T-cell (primary cell): ENCODE results near the gene XIRP1. TPM values are rescaled to one million over a fixed set of nuclear protein-coding genes. Genes with fewer than 3 reads are reported as not detected.
"Not testable (repeated sequence)": the region's sequence is repeated elsewhere in the genome, so short reads cannot be mapped to it uniquely, and the experiment has no call there.

Experiments
- ATAC-seq, 4 experiments: fragments of 200-7000 bp in 3 of 4; fragments of 150-1000 bp in 1 of 4; cut with Tn5 transposase; replicated peaks in 1 of 4; 1 replicate in 3 of 4; 2 replicates in 1 of 4; pipeline ENCODE4 v1.10.0; 2021; ENCODE audit warnings: moderate library complexity in 3 of 4, mild to moderate bottlenecking in 2 of 4, moderate number of reproducible peaks in 1 of 4
- CTCF ChIA-PET, 2 donors: fragments of 300-600 bp; sonication (Branson Sonifier 250); formaldehyde crosslinking; loops; one replicate each; lab custom pipeline; 2022; ENCODE audit warnings: antibody characterized with exemption in 2 of 2; lab: Charles Lee
- POLR2A ChIA-PET, 2 donors: fragments of 300-600 bp; sonication (Branson Sonifier 250); formaldehyde crosslinking; loops; one replicate each; lab custom pipeline; 2022; ENCODE audit warnings: antibody characterized with exemption in 2 of 2; lab: Charles Lee
- DNase-seq, 35 experiments: peaks; one replicate each; pipeline versions ENCODE4 v3.0.0 to v3.0.0-alpha.2; 2013 to 2023
- H3K27ac ChIP-seq: one replicate; pipeline ENCODE4 v1.5.1; 2013; ENCODE audit warnings: low read length
- H3K27me3 ChIP-seq, 2 experiments: replicated peaks in 1 of 2; 1 replicate in 1 of 2; 2 replicates in 1 of 2; pipeline versions ENCODE4 v1.6.1 to v1.7.0; 2013; ENCODE audit warnings: low read length in 1 of 2, mixed read lengths in 1 of 2; ENCODE audit not compliant: control insufficient read depth in 2 of 2, insufficient read depth in 2 of 2; ENCODE audit errors: extremely low read depth in 1 of 2
- H3K36me3 ChIP-seq, 2 donors: 1 replicate in 1 of 2; 2 replicates in 1 of 2; pipeline versions ENCODE4 v1.6.1 to v1.7.0; 2013; ENCODE audit warnings: low read length in 1 of 2; ENCODE audit not compliant: control insufficient read depth in 2 of 2, insufficient read depth in 1 of 2; ENCODE audit errors: extremely low read depth in 1 of 2
- H3K4me1 ChIP-seq, 2 experiments: 1 replicate in 1 of 2; 2 replicates in 1 of 2; pipeline versions ENCODE4 v1.6.1 to v1.7.0; 2013; ENCODE audit warnings: low read length in 2 of 2, mixed read lengths in 1 of 2; ENCODE audit not compliant: insufficient read depth in 2 of 2, control insufficient read depth in 1 of 2; ENCODE audit errors: extremely low read depth in 1 of 2
- H3K4me3 ChIP-seq, 2 donors: 1 replicate in 1 of 2; 2 replicates in 1 of 2; pipeline versions ENCODE4 v1.5.1 to v1.7.0; 2013; ENCODE audit warnings: mild to moderate bottlenecking in 2 of 2, low read length in 1 of 2, moderate library complexity in 1 of 2; ENCODE audit not compliant: control insufficient read depth in 1 of 2; ENCODE audit errors: extremely low read depth in 1 of 2
- H3K9me3 ChIP-seq: 2 replicates; pipeline ENCODE4 v1.7.0; 2013
- H3K27ac Mint-ChIP-seq, 2 donors: one replicate each; pipeline ENCODE4 v1.8.0; 2020 to 2021; ENCODE audit warnings: mild to moderate bottlenecking in 2 of 2, mixed read lengths in 2 of 2
- H3K27me3 Mint-ChIP-seq, 2 donors: one replicate each; pipeline ENCODE4 v1.8.0; 2021 to 2022; ENCODE audit warnings: mixed read lengths in 2 of 2
- H3K36me3 Mint-ChIP-seq: one replicate; pipeline ENCODE4 v1.8.0; 2021; ENCODE audit warnings: mixed read lengths
- H3K4me1 Mint-ChIP-seq, 3 donors: one replicate each; pipeline ENCODE4 v1.8.0; 2020 to 2022; ENCODE audit warnings: mixed read lengths in 3 of 3, mild to moderate bottlenecking in 1 of 3
- H3K4me3 Mint-ChIP-seq, 3 donors: one replicate each; pipeline ENCODE4 v1.8.0; 2020 to 2022; ENCODE audit warnings: mild to moderate bottlenecking in 3 of 3, mixed read lengths in 3 of 3, moderate library complexity in 3 of 3
- H3K9me3 Mint-ChIP-seq, 3 donors: one replicate each; pipeline ENCODE4 v1.8.0; 2020 to 2022; ENCODE audit warnings: mixed read lengths in 3 of 3
- WGBS: methylation state at CpG from one replicate; pipeline ENCODE4 v1.1.5; 2013; ENCODE audit warnings: missing lambda C conversion rate; ENCODE audit not compliant: insufficient coverage; 5-methylcytosine and 5-hydroxymethylcytosine counted together
- total RNA-seq, 35 experiments: library from RNA in 6 of 35; stranded (reverse) in 6 of 35; fragments of 120-200 nt in 1 of 35; gene quantifications; one replicate each; pipeline versions ENCODE4 v1.2.1 to v1.2.4 and lab custom pipeline; 2013 to 2026

Gene XIRP1
- total RNA-seq, 5 donors from 2014 or later (not counting 1 experiment from before 2014, with no cell fraction given) = not detected

DNA sequence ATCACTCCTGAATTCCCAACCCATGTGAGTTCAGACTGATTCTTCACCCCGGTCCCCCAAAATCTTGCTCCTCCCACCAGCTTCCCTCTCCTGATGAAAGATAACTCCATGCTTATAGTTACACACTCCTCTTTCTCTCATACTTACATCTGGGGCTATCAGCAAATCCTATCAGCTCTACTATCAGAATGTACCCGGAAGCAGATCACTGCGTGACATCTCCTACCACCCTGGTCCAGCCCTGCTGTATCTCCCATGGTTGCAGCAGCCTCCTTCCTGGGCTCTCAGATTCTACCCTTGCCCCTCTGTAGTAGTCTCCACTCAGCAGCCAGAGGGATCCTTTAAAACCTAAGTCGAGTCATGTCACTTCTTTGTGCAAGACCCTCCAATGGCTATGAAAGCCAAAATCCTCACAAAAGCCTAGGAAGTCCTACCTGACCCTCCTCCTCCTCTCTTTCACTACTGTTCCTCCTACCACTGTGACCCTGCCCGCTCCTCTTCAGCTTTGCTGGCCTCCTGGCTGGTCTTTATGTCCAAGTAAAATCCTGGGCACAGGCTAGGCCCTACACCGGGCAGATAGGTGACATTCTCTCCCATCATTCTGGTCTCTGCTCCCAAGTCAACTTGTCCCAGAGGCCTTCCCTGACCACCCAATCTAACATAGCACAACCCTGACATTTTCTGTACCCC is 16.2 kb downstream of the XIRP1 start:
- Mint-ChIP-seq H3K9me3 (no peaks in the 10 kb centered on the region), H3K4me1 (peaks cover 30 to 39% (median 33%) of the 10 kb centered on the region in 3 donors), H3K27ac (peak overlapping the region; percentile 79 to 89), H3K36me3 (no peaks in the 10 kb centered on the region), H3K27me3 (no peaks in the 10 kb centered on the region), H3K4me3 (no peak overlapping the region)
- Histone ChIP-seq H3K4me3 (no peak overlapping the region), H3K27me3 (no peaks in the 10 kb centered on the region), H3K27ac (peak overlapping the region; percentile 29), H3K4me1 (peaks cover 20 to 35% of the 10 kb centered on the region in 2 experiments), H3K36me3 (no peaks in the 10 kb centered on the region), H3K9me3 (no peaks in the 10 kb centered on the region)
- DNase-seq (no peak), ATAC-seq (no peak)
- ChIA-PET POLR2A (interaction anchor here in 1 of 2 donors (0.6 kb wide), 1 partner anchor 29 kb away, joined by 3 read pairs; no protein-coding TSS in a partner anchor), CTCF (interaction anchor here in 1 of 2 donors (1.6 kb wide), 1 partner anchor 27 kb away, joined by 4 read pairs; no protein-coding TSS in a partner anchor)
- 90% methylated on average over 6 of the region's 6 CpGs for WGBS

DNA sequence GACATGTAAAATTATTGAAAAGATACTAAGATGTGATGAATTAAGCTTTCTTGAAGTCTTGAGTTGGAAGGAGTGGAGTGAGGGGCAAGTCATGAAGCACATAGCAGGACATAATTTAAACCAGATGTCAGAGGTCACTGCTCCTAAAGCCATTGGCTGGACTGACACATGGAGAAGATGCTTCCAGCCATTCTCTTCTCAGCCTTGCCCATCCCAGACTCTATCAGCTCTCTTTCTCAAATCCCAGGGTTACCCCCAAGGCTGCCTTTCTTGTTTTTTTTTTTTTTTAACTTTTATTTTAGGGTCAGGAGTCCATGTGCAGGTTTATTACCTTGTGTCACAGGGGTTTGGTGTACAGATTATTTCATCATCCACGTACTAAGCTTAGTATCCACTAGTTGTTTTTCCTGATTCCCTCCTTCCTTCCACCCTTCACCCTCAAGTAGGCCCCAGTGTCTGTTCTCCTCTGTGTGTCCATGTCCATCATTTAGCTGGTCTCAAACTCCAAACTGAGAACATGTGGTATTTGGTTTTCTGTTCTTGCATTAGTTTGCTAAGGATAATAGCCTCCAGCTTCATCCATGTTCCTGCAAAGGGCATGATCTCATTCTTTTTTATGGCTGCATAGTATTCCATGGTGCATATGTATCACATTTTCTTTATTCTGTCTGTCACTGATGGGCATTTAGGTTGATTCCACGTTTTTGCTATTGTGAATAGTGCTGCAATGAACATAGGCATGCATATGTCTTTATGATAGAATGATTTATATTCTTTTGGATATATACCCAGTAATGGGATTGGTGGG is 18.9 kb downstream of the XIRP1 start:
- H3K4me1 ChIP-seq = peaks cover 5 to 11% of the 10 kb centered on the region in 2 experiments
- H3K27me3 ChIP-seq = no peaks in the 10 kb centered on the region
- Mint-ChIP-seq H3K4me1 (peaks cover 6 to 15% (median 8%) of the 10 kb centered on the region in 3 donors), H3K36me3 (no peaks in the 10 kb centered on the region), H3K27me3 (no peaks in the 10 kb centered on the region), H3K4me3 (no peak overlapping the region), H3K9me3 (no peaks in the 10 kb centered on the region), H3K27ac (peak overlapping the region in 1 of 2 donors; percentile 23)
- POLR2A ChIA-PET = interaction anchor here in 1 of 2 donors (0.7 kb wide), 1 partner anchor 15 kb away, joined by 3 read pairs; no protein-coding TSS in a partner anchor
- WGBS = no CpG with 5 or more reads among the region's 2 CpGs
- H3K9me3 ChIP-seq = no peaks in the 10 kb centered on the region
- no peak for ATAC-seq
- no peak for DNase-seq
- H3K4me3 ChIP-seq = no peak overlapping the region
- H3K36me3 ChIP-seq = no peaks in the 10 kb centered on the region
- H3K27ac ChIP-seq = no peak overlapping the region
- CTCF ChIA-PET = interaction anchor here in 1 of 2 donors (0.7 kb wide), 2 partner anchors 43 to 58 kb away, joined by 3 to 4 read pairs; no protein-coding TSS in a partner anchor

GRCh38 chr3:39171860-39172259 is 20.5 kb downstream of the XIRP1 start:
- Mint-ChIP-seq H3K27me3 (no peaks in the 10 kb centered on the region), H3K4me3 (no peak overlapping the region), H3K36me3 (no peaks in the 10 kb centered on the region), H3K4me1 (peaks cover 0 to 5% (median 4%) of the 10 kb centered on the region in 3 donors), H3K27ac (no peak overlapping the region), H3K9me3 (no peaks in the 10 kb centered on the region)
- ChIA-PET CTCF (interaction anchor here in 1 of 2 donors (0.6 to 1.1 kb wide), 4 partner anchors 9 to 116 kb away, joined by 3 to 5 read pairs (median 4); no protein-coding TSS in a partner anchor), POLR2A (interaction anchor here (0.6 to 0.7 kb wide), 2 partner anchors 14 to 117 kb away, joined by 3 to 5 read pairs; no protein-coding TSS in a partner anchor)
- Histone ChIP-seq H3K9me3 (no peaks in the 10 kb centered on the region), H3K4me1 (no peaks in the 10 kb centered on the region), H3K4me3 (no peak overlapping the region), H3K27me3 (no peaks in the 10 kb centered on the region), H3K27ac (no peak overlapping the region), H3K36me3 (no peaks in the 10 kb centered on the region)
- WGBS = 79% methylated on average over 2 of the region's 2 CpGs
- ATAC-seq (no peak), DNase-seq (no peak)

GRCh38 chr3:39170877-39171276 is 21.5 kb downstream of the XIRP1 start:
- H3K4me3 ChIP-seq, H3K4me1 ChIP-seq, ATAC-seq, H3K36me3 Mint-ChIP-seq, H3K9me3 Mint-ChIP-seq, H3K27ac ChIP-seq, DNase-seq, H3K36me3 ChIP-seq, POLR2A ChIA-PET, H3K27me3 Mint-ChIP-seq, H3K27ac Mint-ChIP-seq, H3K4me1 Mint-ChIP-seq, H3K4me3 Mint-ChIP-seq, H3K27me3 ChIP-seq, H3K9me3 ChIP-seq: not testable (repeated sequence)
- CTCF ChIA-PET = interaction anchor here in 1 of 2 donors (1.0 kb wide), 1 partner anchor 117 kb away, joined by 5 read pairs; no protein-coding TSS in a partner anchor
- WGBS = 69% methylated on average over 2 of the region's 6 CpGs

- Histone ChIP-seq H3K4me1 (no peaks in the 10 kb centered on the region), H3K27me3 (no peaks in the 10 kb centered on the region), H3K36me3 (no peaks in the 10 kb centered on the region), H3K27ac (no peak overlapping the region), H3K4me3 (no peak overlapping the region), H3K9me3 (no peaks in the 10 kb centered on the region)
- Mint-ChIP-seq H3K36me3 (no peaks in the 10 kb centered on the region), H3K27ac (no peak overlapping the region), H3K4me3 (no peak overlapping the region), H3K9me3 (no peaks in the 10 kb centered on the region), H3K4me1 (no peaks in the 10 kb centered on the region), H3K27me3 (no peaks in the 10 kb centered on the region)
- WGBS = no CpG with 5 or more reads among the region's 4 CpGs
- no peak for DNase-seq
- CTCF ChIA-PET = interaction anchor here in 1 of 2 donors (0.9 kb wide), 1 partner anchor 117 kb away, joined by 3 read pairs; no protein-coding TSS in a partner anchor
- POLR2A ChIA-PET = no interaction called here
- no peak for ATAC-seq
Measured at GRCh38 chr3:39170461-39170860, 21.9 kb downstream of the XIRP1 start.

- Histone ChIP-seq H3K9me3 (no peaks in the 10 kb centered on the region), H3K27ac (no peak overlapping the region), H3K36me3 (no peaks in the 10 kb centered on the region), H3K4me3 (no peak overlapping the region), H3K27me3 (no peaks in the 10 kb centered on the region), H3K4me1 (no peaks in the 10 kb centered on the region)
- ATAC-seq (no peak), DNase-seq (no peak)
- Mint-ChIP-seq H3K36me3 (no peaks in the 10 kb centered on the region), H3K4me1 (no peaks in the 10 kb centered on the region), H3K4me3 (no peak overlapping the region), H3K27ac (no peak overlapping the region), H3K9me3 (no peaks in the 10 kb centered on the region), H3K27me3 (no peaks in the 10 kb centered on the region)
- ChIA-PET POLR2A (interaction anchor here in 1 of 2 donors (0.7 kb wide), 1 partner anchor 38 kb away, joined by 11 read pairs; no protein-coding TSS in a partner anchor), CTCF (interaction anchor here (0.6 to 0.9 kb wide), 3 partner anchors 8 to 118 kb away, joined by 3 to 5 read pairs (median 4); no protein-coding TSS in a partner anchor)
- no CpG with 5 or more reads among the region's 1 CpG for WGBS
Measured at GRCh38 chr3:39169712-39170111, 22.7 kb downstream of the XIRP1 start.
